UCSD-AML1 (cell line): ENCODE measurements around the gene CGNL1.

ENCODE experiments used
- DNase-seq: peaks from one replicate; lab custom pipeline; 2025; ENCODE audit not compliant: unreplicated experiment; lab: John Stamatoyannopoulos, UW

Gene CGNL1

DNA sequence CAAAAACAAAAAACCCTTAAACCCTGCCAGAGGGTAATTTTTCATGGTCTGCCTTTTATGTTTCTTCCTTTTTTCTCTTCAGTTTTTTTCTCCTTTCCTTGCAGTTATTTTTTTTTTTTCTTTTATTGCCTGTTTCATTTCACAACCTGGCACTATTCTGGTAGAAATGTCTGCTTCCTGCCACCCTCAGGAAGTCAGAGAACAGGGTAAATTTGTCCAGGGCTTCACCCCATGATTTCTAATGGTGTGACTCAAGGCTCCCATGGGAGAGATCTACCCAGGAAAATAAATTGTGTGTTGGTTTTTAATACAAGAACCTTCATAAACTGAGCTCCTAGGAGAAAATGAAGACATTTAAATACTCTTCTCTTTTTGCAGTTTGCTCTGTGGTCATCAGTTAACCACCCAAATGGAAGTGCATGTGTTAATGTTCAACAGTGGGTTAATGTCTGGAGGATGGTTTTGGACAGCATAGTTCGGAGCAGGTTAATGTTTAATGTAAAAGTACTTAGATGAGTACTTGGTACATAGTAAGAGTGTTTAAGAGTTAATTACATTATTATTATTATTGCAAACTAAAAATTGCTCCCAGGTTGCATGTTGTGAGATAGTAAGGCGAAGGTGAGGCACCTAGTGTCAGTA is 45.9 kb downstream of the CGNL1 start:
- no peak for DNase-seq

DNA sequence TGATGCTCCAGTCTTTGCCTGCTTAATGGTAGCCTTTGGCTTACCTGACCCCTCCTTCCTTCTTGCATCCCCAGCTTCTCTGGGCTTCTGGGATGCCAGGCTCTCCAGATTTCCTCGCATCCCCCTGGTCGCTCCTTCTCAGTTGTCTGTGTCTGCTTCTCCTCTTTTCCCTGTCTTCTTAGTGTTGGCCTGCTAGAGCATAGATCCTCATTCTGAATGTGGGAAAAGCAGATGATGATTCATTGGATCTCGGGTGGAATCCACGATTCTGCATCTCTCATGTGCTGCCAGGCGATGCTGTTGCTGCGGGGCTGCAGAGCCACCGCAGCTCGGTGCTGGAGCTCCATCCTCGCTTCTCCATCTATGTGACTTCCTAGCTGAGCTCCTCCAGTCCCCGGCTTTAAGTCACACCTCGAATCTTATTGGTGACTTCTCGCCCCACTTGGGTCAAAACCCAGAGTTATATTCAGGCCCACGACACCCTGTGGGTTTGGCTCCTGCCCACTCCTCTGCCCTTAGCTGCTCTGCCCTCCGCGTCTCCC is 47.4 kb downstream of the CGNL1 start:
- DNase-seq, result no peak

GRCh38 chr15:57424628-57425405 is 48.5 kb downstream of the CGNL1 start:
- DNase-seq, result no peak

DNA sequence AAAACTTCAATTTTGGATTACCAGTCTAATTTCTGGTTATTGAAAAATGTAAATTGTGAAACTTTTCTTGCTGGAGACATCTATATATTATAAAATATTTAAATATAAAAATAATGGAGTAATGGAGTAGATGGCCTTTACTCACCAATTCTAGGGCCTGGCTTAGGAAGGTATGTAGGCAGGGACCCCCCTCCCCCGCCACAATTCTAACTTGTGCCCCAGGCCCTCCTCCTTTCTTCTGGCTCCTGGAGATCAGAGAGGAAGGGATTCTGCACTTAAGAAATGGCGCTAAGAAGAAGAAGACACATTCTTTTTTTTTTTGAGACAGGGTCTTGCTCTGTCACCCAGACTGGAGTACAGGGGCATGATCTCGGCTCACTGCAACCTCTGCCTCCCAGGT is 49.5 kb downstream of the CGNL1 start:
- DNase-seq, result no peak

GRCh38 chr15:57427367-57427821 is 51.1 kb downstream of the CGNL1 start:
- no peak for DNase-seq

- no peak for DNase-seq
Measured at GRCh38 chr15:57432141-57432741, 55.9 kb downstream of the CGNL1 start.

DNA sequence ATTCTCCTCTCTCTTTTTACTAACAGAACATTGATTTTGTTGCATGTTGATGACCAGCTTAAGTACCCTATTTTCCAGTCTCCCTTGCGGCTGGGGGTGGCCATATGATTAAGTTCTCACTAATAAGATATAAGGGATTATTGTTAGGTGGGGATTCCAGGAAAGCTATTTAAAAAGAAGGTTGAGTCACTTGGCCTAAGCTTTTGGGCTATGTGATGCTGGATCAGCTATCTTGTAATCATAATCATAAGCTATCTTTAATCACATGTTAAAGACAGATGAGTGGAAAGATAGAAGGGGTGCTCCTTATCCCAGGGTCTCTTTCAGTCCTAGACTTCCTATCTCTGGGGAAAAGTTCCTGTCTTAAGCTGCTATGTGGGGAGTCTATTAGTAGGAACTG is 59.9 kb downstream of the CGNL1 start:
- DNase-seq, result no peak

- DNase-seq, result no peak
Measured at GRCh38 chr15:57436961-57437360, 60.7 kb downstream of the CGNL1 start.

DNA sequence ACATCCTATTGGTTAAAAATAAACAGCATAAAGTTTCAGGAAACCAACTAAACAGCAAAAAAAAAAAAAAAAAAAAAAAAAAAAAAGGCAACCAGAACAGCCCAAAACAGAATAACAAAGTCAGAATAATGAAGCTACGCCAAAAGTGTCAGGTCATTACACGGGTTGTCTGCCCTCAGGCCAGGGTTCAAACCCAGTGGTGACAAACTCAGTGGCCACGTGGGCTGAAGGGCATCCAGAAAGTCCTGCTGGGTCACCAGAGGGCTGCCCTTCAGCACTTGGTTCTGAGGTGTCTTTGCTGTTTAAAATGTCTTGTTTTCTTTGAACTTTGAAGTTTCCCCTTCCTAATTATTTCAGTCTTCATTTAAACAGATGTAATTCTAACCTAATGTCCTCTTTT is 61.3 kb downstream of the CGNL1 start:
- no peak for DNase-seq

GRCh38 chr15:57438166-57438565 is 61.9 kb downstream of the CGNL1 start:
- DNase-seq, result no peak

- no peak for DNase-seq
Measured at GRCh38 chr15:57439128-57440027, 63.1 kb downstream of the CGNL1 start.

DNA sequence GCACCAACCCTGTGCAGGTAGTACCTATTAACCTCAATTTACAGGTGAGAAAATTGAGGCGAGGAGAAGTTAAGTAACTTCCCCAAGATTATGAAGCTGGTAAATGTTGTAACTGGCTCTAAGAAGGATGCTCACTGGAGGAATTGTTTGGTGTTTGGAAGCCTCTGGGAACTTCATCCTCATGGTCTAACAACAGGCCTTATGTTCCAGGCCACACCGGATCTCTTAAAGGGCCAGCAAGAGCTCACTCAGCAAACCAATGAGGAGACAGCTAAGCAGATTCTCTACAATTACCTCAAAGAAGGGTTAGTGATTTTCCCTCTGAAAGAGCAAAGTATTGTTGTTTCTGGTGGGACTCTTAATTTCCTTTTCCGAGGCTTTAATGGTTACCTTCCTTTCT is 63.9 kb downstream of the CGNL1 start:
- no peak for DNase-seq

- no peak for DNase-seq
Measured at GRCh38 chr15:57440799-57441198, 64.5 kb downstream of the CGNL1 start.

DNA sequence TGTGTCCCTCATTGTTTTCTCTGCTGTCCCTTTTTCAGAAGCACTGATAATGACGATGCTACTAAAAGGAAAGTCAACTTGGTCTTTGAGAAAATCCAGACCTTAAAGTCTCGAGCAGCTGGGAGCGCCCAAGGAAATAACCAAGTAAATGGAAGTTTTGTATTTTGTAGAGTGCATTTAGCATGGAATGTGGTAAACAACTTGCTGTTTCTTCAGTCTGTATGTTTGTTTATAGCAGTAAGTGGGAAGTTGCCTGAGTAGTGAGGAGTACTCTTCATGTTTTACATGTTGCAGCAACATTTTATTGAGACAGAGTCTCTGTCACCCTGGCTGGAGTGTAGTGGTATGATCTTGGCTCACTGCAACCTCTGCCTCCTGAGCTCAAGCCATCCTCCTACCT is 66.0 kb downstream of the CGNL1 start:
- DNase-seq, result no peak

DNA sequence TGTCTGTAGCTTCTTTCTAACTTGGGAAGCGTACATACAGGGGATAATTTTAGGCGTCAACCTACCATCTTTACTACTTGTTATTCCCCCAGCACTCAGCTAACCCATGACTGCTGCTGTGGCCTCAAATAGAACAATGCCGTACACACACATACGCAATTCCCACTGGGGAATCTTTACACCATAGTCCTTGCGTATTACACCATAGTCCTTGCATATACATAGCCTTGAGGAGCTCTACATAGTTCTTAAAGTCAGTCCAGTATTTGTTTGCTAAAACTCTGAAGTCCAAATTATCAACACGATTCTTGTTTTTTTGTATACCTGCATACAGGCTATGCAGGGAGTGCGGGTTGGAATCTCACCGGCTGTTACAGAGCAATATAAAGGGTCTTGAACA is 67.2 kb downstream of the CGNL1 start:
- DNase-seq, result no peak

DNA sequence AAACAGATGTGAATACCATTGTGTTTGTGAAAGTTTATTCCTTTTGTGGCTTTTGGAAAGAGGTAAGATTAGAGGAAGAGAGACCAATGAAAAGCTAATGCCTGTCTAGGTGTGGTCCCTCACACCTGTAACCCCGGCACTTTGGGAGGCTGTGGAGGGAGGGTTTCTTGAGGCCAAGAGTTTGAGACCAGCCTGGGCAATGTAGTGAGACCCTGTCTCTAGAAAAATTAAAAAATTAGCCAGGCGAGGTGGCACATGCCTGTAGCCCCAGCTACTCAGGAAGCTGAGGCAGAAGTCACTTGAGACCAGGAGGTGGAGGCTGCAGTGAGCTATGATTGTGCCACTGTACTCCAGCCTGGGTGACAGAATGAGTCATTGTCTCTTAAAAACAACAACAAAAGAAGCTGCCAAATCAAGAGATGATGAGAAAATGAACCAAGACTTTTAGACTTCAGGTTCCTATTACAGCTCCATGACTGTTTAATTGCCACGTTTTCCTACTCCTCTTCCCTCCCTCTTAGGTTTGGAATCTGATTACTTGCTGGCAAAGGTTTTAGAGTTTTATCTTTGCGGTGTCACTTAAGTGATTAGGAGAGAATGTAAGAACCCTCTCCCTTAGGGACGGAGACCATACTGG is 68.7 kb downstream of the CGNL1 start:
- no peak for DNase-seq

DNA sequence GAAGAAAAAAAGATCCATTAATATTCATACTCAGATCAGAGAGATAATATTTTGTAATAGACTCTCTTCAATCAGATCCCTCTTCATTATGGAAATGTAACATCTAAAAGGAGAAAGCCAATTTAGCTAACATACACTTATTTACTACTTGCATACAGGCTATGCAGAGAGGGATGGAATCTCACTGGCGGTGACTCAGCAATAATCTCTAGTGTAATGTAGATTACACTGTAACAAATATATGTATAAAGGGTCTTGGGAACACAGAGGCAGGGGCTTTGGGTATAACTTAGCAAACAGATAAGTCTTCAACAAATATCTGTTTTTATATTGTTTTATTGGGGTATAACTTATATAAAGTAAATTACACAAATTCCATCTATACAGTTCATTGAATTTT is 69.6 kb downstream of the CGNL1 start:
- DNase-seq, result no peak

- no peak for DNase-seq
Measured at GRCh38 chr15:57446393-57446792, 70.1 kb downstream of the CGNL1 start.

GRCh38 chr15:57451555-57451954 is 75.2 kb downstream of the CGNL1 start:
- no peak for DNase-seq

- DNase-seq, result no peak
Measured at GRCh38 chr15:57452090-57452754, 75.9 kb downstream of the CGNL1 start.
